Stimulated activated CD4-positive, alpha-beta T cell treated with anti-CD3 and anti-CD28 coated beads, Interleukin-15, amount 100 ng/mL, for 1 hour (primary cell): Measurements from ENCODE around the gene AKNA.

Experiments
- DNase-seq, 2 donors: peaks; one replicate each; pipeline ENCODE4 v3.0.0-alpha.2; 2020; ENCODE audit warnings: low read depth in 1 of 2, low spot score in 1 of 2

The AKNA gene

DNA sequence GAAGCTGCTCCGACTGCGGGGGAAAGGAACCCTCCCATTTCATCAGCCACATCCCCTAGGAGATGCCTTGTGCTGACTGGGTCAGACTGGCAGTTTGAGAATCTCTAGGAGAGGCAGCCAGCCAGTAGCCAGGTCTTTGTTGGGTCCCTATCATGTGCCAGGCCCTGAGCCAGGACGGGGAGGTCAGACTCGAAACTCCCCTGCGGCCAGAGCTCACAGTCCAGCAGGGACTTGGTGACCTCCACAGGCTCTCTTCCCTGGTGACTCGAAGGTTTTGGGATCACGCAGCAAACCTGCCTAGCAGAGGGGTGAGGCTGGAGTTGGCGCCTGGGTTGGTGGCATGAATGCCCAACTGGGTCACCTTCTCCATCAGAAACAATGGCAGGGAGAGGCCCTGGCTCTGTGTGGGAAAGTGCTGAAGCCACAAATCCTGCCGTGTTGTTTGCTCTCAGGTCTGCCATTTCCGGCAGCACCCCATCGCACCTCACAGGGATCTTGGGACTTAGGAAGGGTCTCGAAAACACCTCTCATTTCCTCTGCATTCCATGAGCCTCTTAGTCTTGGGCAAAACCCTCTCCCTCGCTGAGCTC, 79.3 kb downstream of the AKNA start:
- DNase-seq, result no peak

DNA sequence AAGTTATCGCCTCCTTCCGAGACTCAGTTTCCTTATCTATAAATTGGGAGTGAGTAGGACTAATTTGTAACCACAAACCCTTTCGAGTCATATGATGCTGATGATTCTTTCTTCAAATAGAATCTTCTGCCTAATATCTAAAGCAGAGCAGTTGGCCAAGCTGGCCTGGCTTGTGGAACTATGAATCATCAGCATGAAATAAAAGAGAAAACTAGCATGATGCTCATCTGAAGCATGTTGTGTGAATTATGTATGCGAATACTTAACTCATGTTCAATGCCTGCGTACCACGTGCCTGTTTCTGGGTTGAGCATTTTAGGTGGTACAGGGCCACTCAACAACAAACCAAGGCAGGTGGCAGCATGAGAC, 79.9 kb downstream of the AKNA start:
- no peak for DNase-seq

GRCh38 chr9:114304416-114305188, 83.2 kb downstream of the AKNA start:
- DNase-seq, result no peak

DNA sequence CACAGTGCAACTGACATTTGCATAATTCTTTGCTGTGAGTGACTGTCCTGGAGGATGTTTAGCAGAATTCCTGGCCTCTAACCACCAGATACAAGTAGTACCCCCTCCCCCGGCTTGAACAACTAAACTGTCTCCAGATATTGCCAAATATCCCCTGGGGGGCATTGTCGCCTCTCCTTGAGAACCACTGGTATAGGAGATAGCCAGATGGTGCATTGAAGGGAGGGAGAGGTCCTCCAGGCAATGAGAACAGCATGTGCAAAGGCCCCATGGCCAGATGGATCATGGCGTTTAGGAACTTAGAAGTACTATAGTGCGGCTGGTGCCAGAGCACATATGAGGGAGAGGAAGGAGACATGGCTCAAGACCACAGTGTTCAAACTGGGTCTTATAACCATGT, 83.8 kb downstream of the AKNA start:
- DNase-seq, result no peak

DNA sequence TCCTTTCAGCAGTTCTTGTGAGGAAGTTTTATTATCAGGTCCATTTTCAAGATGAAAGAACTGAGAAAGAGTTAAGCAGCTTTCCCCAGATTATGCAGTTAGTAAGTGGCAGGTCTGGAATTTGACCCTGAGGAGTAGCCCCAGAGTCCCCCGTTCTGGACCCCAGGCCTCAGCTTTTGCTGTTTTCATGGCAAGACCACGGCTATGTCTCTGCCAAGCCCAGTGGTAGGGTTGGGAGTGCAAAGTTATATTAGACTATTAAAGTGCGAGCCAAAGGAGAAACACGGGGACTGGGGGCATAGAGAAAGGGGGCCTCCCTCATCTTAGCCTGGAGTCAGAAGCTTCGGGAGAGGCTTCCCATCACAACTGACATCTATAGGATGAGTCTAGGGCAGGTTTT, 84.2 kb downstream of the AKNA start:
- DNase-seq, result no peak

- no peak for DNase-seq
Measured at GRCh38 chr9:114302727-114303126, 85.1 kb downstream of the AKNA start.

DNA sequence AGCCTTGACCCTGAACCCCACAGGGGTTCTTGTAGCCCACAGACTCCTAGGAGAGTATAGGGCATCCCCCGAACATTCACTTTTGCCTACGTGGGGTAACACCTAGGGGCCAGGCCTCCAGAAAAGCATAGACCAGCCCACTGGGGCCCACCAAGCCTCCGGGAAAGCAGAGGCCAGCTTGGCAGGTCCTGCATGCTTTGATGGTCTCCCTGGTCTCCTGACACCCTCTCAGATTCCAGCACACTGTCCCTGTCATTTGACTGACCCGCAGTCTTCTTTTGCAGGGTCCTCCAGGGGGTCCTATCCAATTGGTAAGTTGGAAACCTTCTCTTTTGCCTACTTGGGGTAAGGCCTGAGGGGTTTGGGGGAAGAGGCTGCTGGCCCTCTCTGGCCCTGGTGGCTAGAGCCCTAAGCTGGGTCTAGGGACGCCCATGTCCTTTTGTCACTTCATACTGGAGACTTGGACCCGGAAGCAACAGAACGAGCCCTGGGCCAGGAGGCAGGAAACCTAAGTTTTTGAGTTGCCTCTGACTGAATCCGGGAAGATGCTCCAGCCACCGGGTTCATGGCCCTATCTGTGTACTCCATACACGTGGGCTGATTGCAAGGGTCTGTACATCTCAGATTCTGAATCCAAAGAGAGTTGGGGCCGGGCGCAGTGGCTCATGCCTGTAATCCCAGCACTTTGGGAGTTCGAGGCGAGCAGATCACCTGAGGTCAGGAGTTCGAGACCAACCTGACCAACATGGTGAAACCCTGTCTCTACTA, 85.8 kb downstream of the AKNA start:
- DNase-seq, result no peak

DNA sequence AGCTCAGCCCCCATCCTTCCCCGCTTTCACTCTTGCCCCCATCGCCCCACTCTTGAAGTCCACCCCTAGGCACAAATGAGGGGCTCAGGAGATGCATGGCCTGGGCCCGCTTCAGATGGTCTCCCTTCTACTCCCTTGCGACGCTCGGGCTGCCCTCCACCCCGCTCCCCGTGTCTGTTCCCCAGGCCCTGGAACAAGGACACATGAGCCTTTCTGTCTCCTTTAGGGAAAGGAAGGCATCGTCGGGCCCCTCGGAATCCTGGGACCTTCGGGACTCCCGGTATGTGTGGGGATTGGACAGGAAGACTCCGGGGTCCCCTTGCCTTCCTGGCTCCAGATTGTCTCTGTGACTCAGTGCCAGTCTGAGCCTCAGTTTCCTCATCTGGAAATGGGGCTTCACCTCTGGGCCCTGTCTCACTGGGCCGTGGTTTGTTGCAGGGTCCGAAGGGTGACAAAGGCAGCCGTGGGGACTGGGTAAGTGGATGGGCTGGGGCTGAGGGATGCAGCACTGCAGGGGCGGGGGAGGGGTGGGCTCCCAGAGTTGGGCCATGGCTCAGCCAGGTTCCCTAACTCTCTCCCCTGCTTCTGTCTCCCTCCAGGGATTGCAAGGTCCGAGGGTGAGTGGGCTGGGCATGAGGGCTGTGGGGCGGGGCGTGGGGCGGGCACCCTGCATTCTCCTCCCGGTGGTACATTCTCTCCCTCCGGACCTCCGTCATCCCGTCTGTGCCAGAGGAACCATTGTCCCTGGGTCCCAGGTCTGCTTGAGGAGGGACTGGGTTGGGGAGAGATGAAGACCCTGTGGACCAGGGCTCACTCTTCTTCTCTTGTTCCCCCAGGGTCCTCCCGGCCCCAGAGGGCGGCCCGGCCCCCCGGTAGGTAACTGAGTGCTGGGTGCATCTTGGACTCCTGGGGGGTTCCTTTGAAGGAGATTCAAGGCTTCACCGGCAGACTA, 86.7 kb downstream of the AKNA start:
- no peak for DNase-seq

DNA sequence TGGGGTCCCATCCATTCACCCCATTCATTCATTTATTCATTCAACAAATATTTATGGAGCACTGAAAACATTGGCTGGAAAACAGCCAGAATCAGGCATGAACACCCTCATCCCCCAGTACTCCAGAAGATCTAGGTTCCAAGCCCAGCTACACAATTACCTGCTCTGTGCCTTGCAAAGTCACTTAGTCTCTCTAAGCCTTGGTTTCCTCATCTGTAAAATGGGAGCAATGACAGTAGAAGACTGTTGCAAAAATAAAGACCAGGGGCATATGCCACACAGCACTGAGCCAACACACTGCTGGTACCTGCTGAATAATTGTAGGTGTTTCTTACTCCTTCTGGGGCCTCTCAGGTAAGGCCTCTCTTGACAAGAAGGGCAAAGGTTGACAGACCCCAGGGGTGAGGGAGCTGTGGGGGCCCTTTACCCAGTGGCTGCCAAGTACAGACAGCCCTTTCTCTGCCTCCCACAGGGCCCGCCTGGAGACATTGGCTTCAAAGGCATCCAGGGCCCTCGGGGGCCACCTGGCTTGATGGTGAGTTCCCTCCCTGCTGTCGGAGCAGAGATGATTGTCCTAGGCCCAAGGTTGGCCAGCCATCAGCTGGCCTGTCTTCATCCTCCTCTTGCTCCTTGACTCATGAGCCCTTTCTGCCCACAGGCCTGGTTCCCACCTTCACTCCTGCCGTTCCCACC, 87.5 kb downstream of the AKNA start:
- no peak for DNase-seq

DNA sequence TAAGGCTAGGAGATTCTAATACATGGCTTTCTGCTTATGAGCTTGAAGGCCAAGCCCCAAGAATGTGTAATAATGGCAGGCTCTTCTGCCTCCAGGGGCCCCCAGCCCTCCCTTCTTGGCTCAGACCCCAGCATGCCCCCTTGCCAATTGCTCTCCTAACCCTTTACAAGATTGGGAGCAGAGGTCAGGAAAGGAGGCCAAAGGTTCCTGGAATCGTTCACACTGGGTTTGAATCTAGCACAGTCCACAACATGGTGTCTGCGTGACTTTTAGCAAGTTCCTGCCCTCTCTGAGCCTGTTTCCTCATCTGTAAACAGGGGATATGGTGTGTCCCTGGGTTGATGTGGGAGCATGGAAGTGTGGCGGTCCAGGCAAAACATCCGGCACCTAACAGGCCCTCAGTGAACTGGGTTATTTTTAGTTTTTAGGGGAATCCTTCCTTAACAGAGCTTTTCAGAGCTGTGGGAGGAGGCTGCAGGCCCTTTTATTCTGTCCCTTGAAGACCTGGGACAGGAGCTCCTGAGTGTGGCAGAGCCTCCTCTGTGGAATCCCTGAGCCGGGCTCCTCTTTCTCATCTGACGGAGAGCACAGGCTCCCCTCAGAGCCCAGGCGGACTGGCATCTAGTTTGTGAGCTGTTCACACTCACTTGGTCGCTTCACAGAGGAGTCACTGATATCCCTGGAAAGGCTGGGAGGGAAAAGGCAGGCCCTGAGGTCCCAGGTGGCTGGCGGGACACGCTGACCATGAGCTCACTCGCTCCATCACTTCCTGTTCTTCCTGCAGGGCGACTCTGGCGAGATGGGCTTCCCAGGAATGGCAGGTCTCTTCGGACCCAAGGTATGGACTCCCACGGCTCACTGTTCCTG, 88.3 kb downstream of the AKNA start:
- DNase-seq, result no peak

DNA sequence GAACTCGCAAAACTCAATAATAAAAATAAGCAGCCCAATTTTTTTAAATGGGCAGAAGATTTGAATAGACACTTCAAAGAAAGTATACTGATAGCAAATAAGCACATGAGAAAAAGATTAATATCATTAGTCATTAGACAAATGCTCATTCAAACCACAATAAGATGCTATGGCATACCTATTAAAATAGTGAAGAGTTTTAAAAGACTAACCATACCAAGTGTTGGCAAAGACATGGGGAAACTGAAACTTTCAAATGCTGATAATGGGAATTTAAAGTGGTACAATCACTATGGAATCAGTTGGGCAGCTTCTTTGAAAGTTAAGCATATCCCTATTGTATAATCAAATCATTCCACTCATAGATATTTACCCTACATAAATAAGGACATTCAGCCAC, 91.4 kb downstream of the AKNA start:
- DNase-seq, result no peak

DNA sequence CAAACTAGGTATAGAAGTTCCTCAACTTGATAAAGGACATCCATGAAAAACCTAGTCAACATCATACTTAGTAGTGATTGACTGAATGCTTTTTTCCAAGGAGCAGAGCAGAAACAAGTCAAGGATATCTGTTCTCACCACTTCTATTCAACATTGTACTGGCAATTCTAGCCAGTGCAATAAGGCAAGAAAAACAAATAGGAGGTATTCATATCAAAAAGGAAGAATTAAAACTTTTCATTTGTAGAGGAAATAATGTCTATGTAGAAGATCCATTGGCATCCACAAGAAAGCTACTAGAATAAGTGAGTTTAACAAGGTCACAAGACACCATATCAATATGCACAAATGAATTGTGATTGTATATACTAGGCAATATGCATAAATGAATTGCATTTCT, 93.1 kb downstream of the AKNA start:
- DNase-seq, result no peak

- DNase-seq, result no peak
Measured at GRCh38 chr9:114291886-114292590, 95.7 kb downstream of the AKNA start.

DNA sequence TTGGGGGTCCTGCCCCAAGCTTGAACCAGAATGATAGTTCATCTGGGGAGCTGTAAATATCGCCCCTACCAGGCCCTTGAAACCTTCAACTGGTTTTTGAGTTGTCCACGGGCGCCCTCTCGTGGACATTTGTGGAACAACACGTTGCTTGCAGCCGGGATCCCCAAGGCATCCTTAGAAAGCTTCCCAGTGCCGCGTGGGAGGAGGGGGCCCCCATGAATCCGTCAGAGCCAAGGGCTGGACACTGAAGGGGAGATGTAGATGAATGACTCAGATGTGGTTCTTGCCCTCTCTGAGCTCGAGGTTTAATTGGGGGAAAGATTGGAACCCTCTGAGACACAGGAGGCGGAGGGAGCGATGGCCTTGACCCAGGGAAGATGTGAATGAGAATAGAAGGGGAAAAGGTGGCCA, 96.7 kb downstream of the AKNA start:
- peak; percentile 39 to 58 for DNase-seq

DNA sequence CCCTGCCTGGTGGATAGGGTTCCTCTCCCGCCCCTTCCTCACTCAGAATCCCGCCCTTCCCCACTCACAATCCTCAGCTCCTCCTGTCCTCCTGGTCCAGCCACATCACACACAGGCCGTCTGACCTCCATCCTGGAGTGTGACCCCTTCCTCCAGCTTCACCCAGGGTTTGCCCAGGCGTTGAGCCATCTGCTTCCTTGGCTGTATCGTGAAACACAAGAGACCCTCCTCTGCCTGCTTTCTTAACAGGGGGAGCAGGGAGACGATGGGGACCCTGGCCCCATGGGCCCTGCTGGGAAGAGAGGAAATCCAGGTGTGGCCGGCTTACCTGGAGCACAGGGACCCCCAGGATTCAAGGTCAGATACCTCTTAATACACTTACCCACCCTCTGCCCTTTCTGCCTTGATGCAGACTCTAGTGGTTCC, 97.2 kb downstream of the AKNA start:
- DNase-seq, result no peak

DNA sequence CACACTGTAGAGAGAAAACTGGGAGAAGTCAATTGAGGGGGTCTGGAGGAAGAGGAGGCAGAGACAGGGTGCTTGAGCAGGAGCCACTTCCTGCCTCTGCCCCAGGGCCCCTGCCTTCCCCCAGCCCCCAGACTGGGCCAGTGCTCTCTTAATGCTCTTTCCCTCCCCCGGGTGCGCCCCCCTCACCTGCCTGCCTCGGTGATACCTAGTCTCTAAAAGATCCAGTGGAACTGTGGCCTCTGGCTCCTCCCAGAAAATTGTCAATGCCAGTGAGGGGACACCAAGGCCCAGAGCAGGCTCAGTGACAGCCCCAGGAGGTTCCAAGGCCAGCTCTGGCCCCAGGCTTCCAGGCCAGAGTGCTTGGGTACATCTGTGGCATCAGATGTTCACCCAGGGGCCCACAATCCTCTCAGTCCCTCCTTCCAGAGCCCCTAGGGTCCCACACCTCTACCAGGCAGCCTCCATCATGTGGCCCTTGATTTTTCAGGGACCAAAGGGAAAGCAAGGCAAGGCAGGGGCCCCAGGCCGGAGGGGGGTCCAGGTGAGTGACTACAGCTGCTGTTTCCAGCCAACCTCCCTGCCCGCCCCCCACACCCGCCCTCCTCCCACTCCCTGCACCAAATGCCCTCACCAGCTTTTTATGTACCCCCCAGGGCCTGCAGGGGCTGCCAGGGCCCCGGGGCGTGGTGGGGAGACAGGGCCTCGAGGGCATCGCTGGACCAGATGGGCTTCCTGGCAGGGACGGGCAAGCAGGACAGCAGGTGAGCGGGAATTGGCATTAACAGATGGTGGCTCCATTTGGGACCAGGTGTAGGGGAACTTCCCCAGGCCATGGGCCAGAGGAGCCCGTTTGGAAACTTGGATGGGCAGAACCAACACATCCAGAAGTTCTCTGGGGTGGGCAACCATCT, 98.0 kb downstream of the AKNA start:
- DNase-seq, result no peak

GRCh38 chr9:114289106-114289505, 98.7 kb downstream of the AKNA start:
- no peak for DNase-seq
